GM18873 (cell line): Measurements from ENCODE around the gene GPR139.

ENCODE experiments used
- ATAC-seq: cut with Tn5 transposase; IDR thresholded peaks from one replicate; pipeline ENCODE4 v1.9.1; 2021; ENCODE audit warnings: mild to moderate bottlenecking, moderate library complexity, moderate number of reproducible peaks; ENCODE audit not compliant: unreplicated experiment, low FRiP score

GPR139 gene

GRCh38 chr16:20073203-20074098 lies at the start of gene GPR139:
GPR139 (minus strand) TSS chr16:20073890; CDS start chr16:20073616, 274 bp downstream.
- ATAC-seq, result no peak

DNA sequence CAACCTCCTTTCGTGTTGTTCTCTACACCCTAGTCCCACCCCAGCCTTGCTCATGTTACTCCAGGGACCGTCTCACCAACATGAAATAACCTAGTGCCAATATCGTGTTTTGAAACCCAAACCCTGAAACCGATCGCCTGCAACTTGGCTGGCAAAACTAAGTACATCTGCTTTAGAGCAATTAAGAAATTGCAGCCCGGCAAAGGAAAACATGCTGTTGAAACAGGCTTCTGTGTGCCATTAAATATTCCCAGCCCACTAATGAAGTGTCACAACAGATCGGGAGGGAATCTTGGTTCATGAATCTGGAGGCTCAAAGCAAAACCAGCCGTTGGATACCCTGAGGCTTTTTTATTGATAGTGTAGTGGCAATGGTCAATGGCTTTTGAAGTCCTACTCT lies 48.3 kb upstream of the GPR139 start:
- ATAC-seq, result no peak

- no peak for ATAC-seq
Measured at GRCh38 chr16:20114356-20114755, 40.7 kb upstream of the GPR139 start.

DNA sequence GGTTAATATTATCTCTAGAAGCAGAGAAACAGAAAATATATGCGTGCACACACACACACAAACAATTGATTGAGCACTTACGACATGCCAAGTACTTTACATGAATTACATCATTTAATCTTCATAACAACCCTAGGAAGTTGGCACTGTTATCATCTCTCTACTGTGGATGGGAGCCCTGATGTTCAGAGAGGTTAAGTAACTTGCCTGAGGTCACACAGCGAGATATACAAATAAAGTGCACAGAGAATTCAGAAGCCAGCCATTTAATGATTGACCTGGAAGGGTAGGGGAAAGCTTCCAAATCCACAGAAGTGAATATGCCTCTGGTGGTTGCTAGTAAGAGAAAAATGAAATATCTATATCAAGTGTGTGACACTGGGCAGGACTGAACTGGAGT lies 37.5 kb upstream of the GPR139 start:
- ATAC-seq, result no peak

DNA sequence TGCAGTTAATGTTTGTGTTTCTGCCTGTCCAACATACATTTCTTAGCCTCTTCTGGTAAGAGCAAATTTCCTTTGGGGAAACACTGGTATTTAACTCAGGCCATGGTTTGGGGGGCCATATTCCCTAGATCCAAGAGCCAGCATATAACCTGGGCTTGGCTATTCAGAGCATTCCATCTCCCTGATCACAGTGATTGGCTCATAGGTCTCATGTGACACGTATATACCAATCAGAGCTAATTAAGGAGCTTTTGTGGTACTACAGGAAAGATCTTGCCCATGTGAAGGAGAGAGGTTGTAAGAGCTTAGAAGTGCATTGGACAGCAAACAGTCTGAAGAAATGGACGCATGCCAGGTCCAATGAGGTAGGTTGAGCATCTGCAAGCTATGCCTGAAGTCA lies 33.4 kb upstream of the GPR139 start:
- ATAC-seq, result no peak

DNA sequence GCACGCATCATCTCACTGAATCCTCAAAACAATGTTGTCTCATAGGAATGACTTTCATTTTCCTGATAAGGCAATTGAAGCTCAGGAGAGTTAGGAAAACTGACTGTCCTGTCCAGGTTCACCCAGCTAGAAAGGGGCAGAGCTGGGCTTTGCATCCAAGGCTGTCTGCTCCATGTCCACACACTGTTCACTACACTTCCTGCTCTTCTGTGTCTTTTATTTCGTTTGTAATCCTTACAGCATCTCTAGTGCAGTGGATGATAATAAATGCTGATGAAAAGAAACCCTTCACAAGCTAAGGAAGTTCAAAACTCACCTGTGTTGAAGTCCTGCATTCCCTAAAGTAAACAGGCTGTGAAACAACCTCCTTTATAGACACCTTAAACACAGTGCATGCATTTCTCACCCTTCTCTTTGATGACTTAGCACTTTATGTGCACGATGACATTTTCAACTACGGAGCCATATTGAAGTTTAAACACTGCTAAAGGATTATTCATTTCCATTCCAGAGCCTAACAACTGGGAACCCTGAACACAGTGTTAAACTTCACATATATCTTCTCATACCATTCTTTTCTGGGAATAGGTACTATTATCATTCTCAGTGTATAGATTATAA lies 31.0 kb upstream of the GPR139 start:
- no peak for ATAC-seq

GRCh38 chr16:20102521-20102920 lies 28.8 kb upstream of the GPR139 start:
- ATAC-seq, result no peak

DNA sequence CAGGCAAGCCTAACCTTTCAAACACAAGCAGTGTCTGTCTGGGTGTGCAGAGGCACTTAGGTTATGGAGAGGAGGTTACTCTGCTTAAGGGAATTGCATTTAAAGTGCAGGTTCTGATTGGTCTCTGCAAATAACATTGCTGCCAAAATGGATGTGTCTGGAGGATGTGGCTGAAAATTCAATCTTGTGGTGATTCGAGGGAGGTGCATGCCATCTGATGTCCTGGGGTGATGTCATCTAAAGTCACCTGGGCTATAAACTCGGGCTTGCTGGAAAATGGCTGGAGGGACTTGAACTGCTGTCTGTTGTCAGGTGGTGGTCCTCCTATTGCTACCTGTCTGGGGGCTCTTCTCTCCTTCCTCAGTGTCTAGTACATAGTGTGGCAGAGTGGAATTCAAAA lies 28.3 kb upstream of the GPR139 start:
- ATAC-seq, result no peak

DNA sequence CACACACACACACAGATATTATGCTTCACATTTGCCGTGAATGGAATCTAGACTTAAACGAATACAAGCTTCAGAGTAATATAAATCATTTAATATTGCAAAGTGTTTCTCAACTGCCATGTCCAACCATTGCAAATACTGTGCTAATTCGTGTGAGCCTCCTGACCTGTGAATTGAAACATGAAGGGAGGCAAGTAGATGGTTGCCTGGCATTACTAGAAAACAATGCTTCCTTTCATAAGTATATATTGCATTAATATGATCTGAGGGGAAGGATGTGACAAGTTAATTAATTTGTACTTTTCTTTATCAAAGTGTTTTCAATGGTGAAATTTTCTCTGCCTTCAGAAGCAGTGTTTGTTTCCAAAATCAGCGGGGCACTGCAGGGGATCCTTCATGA lies 25.7 kb upstream of the GPR139 start:
- ATAC-seq, result no peak

DNA sequence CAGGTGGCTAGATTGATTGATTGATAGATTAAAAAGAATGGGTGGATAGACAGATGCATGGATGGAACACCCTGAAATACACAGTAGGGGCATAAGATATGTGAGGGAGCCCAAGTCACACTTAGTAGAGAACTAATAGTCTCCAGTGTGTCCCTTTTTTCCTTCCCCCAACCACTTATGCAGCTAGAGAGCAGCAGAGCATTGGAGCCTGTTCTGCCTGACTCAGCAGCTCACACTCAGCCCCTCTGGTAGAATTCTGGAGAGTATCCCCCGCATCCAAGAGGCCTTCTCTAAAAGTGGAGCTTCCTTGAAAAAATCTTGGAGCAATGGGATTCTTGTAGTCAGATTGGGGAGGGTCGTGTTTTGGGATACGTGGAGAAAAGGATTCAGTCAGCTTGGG lies 20.5 kb upstream of the GPR139 start:
- ATAC-seq, result no peak

DNA sequence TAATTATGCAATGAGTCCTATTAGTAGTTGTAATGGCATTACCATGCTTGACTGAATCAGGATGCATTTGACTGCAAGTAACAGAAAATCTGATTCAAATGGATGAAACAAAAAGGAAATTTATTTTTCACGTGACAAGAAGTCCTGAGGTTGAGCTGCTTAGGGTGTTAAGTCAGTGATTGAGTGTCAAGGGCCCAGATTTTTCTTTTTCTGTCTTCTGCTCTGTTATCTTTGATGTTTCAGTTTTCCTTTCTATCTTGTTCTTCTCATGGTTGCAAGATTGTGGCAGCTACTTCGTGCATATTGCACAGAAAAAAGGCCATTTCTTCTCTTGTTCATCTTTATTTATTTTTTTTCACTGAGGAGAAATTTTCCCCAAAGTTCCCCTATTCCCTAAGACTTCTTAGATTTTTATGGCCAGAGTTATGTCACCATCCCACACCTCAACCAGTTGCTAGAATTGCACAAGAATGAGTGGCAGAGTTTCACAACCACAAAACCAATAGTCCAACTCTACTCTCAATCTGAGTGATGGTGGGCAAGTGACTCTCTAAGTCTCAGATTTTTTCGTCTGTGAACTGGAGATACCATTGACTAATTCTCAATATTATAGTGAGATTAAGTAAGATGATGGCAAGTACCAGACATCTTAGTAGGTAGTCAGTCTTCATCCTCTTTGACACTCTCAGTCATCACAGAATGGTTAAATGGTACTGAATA lies 15.7 kb upstream of the GPR139 start:
- ATAC-seq, result no peak

DNA sequence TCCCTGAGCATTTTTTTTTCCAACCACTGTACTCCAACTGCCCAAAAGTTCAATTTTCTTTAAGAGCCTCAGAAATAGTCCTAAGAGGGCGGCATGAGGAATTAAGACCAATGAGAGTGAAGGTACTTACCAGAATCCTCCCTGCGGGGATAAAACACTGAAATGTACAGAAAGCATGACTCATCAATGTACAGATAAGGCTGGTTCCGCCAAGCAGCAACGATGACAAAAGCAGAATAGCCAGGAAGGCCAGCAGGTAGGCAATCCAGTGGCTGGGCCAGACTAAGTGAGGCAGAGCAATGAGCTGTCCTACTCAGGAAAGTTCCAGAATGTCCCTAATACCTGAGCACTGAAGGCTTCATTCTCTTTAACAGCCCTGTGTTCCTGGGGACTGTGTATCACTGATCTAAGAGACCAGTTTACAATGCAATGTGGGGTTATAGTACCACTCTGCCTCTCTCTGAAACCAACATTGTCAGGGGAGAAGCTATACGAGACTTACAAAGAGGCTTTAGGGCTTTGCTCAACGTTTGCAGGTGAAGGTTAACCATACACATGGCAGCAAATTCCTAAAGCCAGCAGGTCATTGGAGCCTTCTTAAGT lies 11.0 kb upstream of the GPR139 start:
- ATAC-seq, result no peak

- no peak for ATAC-seq
Measured at GRCh38 chr16:20079106-20079505, 5.4 kb upstream of the GPR139 start.

DNA sequence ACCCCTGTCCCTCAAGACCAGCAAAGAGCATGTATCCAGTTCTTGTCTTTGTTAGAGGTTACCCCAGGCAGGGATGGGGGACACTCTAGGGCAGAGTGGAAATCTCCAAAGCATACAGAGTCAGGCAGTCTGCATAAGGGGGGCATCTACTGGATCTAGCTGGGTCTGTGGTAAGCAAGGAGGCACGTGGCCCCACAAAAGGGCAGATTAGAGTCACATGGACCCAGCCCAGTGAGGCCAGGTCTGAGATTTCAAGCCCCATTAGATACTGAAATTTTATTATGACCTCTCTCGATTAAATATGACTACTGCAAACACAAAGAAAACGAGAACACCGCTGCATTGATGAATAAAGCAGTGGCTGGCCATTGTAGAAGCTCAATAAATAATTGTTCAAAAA lies 1.6 kb upstream of the GPR139 start:
- ATAC-seq, result no peak

DNA sequence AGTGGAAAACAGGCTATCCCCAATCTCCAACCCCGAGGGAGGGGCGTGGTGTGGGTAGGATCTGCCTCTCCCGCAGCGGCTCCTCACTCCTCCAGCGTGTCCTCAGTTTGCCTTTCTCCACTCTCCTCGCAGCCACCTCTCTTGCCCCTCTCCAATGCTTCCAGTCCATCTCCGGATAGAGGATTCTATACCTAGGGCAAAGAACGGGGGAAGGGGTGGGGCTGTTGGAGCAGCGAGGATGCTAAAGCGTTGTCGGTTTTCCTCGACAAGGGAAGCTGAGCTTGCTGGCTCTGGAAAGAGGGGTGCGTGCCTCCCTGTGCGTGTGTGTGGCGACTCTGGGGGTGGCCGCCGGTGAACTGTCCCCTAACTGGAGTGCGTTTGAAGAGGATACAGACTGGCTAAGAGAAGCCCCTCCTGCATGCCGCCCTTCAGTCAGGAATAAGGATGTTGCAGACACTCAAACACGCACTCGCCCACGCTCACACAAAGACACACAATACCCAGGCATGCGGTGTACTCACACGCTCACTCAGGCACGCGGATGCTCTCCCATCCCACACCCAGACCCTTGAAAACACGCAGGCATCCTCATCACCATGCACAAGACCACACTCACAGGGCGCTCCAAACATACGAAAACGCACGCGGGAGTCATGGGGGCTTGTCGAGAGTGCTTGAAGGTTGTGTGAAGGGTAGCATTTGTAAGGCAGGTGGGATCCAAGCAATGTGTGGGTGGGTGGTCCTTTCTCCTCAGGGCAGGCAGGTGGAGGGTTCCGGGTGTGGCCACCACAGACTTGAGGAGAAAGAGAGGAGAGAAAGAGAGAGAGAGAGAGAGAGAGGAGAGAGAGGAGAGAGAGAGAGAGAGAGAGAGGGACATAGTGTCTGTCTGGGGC lies 655 bp upstream of the GPR139 start:
- no peak for ATAC-seq

DNA sequence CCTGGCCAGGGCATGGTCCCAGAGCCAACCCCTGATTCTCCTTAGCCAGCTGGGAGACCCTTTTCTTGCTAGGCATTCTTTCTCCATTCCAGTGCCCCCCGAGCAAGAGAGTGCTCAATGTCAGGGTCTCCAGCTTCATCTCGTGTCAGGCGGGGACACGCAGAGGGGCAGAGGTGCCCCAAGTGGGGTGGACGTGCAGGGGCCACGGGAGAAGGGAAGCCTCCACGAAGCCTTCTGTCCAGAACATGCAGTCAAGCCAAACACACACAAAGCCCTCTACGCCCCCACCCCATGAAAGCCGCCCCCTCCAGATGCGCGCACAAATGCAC lies 852 bp downstream of the GPR139 start:
- no peak for ATAC-seq

GRCh38 chr16:20072146-20072873 lies 1.4 kb downstream of the GPR139 start:
- no peak for ATAC-seq

DNA sequence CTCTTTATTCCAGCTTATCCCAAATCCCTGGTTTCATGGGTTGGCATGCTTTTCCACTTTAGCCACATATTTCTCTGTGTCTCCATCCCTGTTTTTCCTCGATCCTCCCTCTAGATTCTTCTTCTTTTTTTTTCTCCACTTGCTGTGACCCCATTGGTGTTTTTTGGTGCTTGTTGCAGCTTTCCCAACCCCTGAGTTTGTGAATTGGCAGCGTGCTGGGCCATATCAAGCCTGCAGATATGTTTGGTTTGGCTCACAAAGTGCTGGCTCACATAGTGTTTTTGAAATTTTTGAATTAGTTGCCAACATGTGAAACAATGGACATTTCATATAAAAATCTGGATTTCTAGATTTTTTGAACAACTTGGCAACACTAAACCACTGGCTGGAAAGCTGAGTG lies 8.8 kb downstream of the GPR139 start:
- no peak for ATAC-seq

DNA sequence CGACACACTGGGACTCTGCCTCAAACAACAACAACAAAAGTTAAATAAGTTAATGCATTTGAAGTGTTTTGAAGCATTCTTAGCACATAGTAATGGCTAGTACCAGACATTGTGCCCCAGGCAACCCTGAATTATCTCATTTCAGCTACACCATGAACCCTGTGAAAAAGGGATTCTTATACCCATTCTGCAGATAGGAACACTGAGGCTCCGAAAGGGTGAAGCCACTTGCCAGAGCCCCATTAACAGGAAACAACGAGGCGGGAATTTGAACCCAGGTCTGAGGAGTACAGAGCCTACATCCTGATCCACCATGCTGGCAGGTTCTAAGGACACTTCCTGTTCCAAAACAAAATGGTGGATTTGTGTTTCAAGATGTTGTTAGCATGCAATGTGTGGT lies 9.2 kb downstream of the GPR139 start:
- no peak for ATAC-seq

DNA sequence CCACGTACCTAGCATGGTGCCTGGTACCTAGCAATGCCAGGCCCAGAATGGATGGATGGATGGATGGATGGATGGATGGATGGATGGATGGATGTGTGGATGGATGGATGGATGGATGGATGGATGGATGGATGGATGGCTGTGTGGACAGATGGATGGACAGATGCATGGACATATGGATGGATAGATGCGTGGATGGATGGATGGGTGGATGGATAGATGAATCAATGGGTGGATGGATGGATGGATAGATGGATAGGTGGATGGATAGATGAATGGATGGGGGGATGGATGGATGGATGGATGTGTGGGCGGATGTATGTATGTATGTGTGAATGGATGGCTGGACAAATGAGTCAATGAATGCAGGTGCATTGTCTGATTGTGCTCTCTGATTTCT lies 12.6 kb downstream of the GPR139 start:
- ATAC-seq, result no peak
